HG03097 (cell line): Measurements from ENCODE around the gene DGKB.

Experiments
- ATAC-seq: cut with Tn5 transposase; IDR thresholded peaks from one replicate; pipeline ENCODE4 v1.9.1; 2021; ENCODE audit not compliant: unreplicated experiment, low FRiP score

Gene DGKB

DNA sequence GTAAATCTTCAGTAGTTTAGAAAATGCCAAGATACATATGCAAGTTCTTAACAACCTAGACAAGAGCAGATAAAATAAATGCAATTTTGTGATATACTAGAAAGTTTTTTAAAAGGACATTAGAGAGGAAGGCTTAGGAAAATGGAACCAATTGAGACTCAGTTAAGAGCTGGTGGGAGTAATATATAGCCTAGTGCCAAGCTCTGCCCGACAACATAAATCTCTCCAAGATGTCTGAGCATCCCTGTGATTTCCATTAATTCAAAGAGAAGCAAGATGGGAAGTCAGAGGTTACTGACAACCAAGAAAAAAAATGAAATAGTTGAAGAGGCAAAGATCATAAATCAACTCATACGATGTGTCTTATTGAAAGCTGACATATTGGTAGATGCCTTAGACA lies 74.5 kb downstream of the DGKB start:
- ATAC-seq, result no peak

DNA sequence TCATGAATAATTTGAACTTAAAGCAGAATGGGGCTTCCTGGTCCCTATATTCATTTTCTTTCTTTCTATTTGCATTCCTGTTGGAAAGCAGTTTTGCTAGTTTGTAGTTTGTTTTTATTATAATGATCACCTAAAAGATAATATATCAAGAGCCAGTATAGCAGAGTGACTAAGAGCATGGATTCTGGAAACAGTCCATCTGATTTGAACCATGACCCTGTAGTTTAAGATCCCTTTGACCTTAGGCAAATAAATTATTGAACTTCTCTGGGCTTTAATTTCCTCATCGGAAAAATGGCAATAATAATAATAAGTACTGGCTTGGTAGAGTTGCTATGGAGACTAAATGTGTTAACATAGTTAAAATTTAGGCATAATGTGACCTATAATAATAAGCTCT lies 76.1 kb downstream of the DGKB start:
- no peak for ATAC-seq

DNA sequence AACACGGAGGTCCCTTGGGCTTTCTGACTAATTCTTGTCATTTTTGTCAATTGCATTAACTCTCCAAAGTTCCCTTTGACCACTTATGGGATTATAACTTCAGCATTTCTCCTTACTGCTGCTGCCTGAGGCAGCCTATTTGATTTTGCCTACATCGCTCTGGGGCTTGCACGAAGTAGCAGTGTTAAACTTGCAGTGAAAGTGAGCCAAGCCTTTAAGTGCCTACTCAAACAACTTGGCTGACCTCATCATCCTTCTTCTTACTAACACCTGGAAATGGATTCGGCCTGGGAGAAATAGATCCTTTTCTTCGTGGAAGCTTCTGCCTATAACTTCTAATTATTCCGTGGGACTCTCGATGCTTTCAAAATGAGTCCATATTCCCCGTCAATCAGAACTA lies 76.6 kb downstream of the DGKB start:
- no peak for ATAC-seq

DNA sequence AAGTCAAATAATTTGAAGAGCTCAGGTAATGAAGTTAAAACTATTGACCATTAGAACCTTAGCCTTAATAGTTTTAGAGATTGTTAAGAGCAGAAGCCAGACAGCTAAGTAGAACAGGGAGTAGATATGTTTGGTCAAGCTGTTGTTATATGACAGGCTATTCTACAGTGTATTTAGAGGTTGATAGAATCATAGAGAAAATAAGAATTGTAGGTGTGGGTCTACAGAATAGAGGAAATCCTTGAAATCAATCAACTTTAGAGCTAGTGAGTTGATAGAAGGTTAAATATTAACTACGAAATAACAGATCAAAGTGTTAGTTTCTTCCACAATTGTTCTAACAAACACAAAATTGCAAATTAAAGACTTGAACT lies 80.1 kb downstream of the DGKB start:
- ATAC-seq, result no peak

DNA sequence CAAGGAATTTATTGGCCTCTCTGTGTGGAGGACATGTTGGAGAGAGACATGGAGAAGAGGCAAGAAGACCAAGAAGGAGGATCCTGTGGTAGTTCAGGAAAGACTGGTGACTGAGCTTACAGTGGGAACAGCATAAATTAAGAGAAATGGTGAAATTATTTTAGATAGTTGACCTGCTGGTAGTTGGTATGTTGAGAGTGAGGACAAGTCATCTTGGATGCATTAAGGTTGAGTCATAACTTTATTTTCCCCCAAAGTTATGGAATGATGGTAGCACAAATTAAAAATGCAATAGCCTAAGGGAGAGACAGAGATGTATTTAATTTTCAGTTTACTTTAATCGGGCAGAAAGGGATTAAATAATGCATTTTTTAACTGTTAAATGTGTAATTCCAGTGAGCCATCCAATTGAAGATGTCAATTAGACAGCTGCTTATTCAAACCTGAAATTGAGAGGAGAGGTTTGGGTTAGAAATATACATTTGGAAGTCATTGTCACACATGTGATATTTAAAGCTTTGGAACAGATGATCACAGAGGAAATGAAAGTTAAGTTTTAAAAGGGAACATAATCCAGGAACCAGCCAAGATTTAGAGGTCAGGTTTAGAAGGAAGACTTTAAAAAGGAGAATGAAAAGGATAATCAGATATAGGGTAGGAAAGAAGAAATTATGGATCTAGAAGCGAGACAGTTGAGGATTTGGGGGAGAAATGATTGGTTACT lies 80.6 kb downstream of the DGKB start:
- no peak for ATAC-seq

DNA sequence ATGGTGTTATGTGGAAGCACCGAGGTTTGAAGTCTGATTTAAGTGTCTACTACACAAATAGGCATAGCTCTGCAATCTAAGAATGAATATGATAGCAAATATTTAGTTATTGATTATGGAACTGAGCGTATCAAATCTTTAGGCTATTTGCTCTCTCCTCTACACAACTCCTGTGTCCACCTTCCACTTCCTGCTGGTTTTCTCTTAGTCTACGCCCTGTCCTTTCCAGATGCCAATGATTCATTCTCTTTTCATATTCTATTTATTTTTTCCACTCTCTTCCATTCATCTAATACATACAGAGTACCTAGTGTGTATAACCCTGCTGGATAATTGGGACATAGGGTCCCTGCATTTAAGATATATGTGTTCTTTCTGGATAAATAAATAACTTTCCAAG lies 83.7 kb downstream of the DGKB start:
- no peak for ATAC-seq

DNA sequence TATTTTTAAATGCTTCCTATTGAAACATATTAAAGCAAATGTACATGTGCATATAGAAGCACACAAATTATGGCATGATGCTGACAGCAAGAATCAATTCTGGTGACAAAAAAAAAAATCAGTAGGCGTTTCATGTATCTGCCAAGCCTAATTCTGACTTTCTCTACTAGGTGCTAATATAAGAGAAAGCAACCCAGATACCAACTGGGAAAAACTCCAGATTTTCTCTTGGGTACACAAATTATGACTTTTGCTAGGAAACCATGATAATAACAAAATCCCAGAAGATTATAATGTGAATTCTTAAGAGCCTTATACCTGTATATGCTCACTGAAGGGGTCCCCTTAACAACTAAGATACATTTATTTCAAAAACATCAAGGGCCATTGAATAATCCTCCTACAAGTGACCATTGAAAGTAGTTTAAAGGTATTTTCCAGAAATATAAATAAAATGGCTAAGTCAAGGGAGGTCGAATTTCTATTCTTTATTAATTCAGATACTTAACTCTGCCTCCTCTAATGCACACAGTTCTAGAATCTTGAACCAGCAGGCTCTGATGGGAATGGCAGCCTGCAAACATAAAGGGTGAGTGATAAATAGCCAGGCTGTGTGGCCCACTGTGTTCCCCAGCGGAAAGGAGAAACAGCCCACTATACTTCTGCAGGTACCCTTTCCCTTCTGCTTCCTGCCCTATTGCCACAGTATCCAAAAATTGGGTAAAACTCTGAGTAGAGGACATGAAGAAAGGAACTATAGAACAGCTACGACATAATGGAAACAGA lies 84.5 kb downstream of the DGKB start:
- no peak for ATAC-seq

DNA sequence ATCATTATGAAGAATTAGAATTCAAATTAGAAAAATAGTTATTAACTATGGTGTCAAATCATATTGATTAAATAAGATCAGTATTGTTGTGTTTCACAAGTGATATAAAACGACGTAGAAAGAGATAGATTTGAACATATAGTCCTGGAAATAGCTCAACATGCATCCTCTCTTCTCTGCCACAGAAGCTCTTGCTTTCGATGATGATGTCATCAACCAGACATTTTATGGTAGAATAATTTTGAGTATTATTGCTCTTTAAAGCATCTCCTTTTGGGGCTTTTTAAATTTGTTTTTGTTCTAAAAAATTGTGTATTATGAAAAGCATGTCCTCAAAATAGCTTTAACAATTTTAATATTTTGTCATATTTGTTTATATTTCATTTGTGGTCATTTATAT lies 95.0 kb downstream of the DGKB start:
- ATAC-seq, result no peak

DNA sequence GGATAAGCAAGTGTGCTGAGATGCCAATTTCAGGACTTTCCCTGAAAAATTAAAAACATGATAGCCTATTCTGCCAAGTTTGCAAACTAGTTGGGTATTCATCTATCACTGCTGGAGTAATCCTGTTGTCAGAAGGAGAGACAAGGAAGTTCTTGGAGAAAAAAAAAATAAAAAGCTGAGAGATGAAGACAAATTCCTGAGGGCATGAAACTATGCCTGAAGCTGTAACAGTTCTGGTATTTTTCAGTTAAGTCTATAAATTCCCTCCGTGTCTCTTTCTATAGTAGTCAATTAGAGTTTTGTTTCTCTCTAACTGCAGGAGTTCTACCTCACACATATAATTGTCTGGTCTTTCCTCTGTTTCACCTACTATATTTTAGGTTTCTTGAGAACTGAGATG lies 95.7 kb downstream of the DGKB start:
- no peak for ATAC-seq

DNA sequence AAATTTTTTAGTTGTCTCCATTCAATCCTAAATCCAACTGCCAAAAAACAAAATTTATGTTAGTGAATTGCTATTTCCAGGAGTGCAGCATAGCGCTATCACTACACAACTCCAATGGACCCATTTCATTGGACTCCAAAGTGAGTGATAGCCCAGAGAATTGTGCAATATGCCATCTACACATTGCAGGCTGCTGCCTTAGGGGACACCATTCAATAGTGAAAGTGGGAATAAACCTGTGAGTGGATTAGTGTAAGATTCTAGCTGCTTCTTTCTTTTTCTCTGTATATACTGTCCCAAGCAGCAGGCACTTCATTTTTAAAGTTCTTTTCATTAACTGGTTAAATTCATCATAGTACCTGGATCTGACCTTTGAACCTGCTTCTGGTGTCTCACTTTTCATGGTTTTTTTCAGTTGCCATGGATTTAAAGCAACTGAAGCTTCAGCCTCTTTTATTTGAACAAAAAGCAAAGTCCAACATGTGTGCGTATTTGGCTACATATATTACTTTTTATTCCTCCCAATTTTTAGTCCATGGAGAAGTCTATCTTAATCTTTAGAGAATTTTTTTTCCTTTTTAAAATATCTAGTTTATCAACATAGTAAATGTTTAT lies 97.3 kb downstream of the DGKB start:
- ATAC-seq, result no peak

DNA sequence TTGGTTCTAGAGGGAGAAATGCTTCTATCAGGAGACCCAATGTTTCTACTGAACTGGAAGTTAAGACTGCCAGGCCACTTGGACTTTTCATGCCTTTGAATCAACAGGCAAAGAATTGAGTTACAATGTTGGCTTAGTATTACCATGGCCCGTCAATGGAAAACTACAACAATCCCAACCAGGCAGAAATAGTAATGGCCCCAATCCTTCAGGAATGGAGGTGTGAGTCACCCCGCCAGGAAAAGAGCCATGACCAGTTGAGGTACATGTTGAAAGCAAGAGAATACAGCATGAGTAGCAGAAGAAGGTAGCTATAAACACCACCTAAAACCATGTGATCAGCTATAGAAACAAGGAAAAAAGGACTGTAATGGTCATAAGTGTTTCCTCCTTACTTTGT lies 101.9 kb downstream of the DGKB start:
- ATAC-seq, result no peak

DNA sequence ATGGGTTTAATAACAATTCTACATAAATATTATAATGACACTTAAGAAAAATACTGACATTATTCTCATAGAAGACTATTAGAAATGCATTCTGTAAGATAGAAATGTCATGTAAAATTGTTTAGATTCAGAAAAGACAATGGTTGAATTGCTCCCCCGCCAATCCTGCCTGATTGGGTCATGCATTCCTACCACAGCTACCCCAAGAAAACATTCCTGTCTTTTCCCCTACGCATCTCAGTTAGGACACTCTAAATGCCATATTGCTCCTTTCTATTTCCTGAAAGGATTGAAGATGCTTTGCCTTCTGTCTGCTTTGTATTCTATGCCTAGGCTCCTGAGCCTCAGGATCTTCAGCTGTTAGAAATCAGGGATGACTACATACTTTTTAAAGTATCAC lies 109.4 kb downstream of the DGKB start:
- no peak for ATAC-seq

DNA sequence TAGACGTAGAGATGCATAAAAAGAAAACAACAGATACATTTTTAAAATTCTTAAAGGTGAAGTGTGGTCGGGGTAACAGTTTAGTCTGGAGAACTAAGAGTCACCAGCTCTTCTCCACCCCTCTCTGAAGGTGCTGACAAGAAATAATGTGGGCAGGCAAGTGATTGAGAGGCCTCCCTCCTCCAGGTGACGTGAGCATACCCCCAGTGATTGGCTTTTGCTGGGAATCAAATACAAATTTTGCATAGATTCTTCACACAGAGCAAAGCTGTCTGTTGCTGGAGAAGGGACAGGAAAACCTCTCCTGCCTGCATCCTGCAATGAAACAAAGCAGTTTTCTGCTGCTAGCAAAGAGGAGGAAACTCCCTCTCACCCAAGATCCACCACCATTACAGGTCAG lies 115.0 kb downstream of the DGKB start:
- no peak for ATAC-seq

DNA sequence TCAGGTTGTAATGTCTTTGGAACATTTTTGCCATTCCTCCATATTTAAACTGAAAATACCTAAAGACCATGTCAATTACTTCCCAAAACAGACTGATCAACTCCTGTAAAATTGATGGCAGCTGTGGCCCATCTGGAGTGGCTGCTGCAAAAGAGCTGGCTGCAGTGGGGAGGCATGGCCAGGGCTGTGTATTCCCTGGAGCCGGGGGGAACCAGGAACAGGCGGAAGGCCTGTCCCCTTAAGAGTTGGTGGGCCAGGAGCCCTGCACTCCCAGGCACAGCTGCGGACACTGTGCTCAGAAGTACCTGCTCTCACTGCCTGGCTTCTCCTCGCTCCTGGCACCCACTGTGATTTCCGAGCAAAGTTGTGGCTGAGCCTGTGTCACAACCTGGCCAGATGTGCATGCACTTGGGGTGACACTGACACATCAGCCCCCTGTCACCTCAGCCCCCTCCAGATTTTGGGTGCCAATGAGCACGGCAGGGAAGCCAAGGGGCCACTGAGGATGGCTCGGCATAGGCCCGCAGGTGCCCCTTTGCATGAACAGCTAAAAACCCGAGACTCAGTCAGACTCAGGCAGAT lies 116.1 kb downstream of the DGKB start:
- no peak for ATAC-seq

DNA sequence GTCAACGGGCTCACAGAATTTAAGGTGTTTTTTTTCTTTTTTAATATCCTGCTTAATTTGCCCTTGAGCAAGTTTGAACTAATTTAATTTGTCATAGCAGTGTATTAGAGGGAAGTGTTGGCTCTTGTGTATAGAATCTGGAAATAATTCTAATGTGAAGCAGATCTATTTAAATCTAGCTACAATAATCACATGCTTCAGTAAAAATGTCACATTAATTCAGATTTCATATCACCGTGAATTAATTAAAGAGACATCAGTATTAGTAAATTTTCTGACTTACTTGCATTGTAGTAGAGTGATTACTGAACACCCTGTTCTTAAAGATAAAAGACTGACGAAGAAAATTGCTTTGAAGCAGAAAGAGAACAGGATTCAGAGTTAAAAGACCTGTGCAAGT lies 124.7 kb downstream of the DGKB start:
- ATAC-seq, result no peak

DNA sequence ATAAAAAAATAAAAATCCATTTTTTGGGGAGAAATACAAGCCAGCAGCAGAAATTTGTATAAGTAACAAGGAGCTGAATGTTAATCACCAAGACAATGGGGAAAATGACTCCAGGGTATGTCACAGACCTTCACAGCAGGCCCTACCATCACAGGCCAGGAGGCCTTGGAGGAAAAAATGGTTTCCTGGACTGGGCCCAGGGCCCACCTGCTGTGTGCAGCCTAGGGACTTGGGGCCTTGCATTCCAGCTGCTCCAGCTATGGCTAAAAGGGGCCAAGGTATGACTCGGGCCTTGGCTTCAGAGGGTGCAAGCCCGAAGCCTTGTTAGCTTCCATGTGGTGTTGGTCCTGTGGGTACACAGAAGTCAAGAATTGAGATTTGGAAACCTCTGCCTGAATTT lies 126.3 kb downstream of the DGKB start:
- no peak for ATAC-seq

DNA sequence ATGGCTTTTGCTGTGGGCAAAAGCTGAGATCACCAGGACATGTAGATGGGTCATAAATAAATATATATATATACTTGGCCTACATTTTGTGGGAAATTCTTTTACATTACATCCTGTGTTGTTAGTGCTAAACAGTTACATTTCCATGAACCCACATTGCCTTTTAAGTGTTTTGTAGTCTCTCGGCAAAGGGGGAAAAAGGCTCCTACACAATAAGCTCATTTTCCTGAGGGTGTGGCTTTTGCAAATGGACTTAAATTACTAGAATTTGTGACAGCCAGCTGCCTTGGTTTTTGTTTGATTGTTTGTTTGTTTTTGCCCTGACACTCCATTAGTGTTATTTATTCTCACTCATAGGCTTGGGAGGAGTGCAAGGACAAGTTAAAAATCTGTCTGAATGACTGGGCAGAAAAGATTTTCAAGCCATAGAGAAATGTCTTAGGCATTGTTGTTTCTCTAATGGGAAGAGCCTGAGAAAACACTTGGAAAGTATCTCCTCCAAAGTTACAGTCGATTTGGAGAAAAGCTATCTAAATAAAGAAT lies 128.8 kb downstream of the DGKB start:
- ATAC-seq, result no peak

DNA sequence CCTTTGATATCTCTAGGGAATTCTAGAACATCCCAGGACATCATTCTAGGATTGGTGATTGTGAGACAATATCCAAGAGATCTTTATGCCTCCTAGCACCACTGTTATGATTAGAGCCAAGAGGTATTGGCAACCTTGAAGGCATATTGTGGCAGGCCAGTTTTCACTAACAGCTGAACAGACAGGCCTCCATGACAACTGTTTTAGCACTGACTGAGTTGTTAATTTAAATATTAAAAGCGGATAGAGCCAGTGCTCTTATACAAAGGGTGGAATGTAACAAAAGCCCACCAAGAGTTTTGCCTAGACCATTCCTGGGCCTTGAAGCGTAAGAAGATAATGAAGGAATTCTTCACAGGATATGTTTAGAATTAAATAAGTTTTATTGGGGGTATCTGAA lies 131.9 kb downstream of the DGKB start:
- no peak for ATAC-seq

DNA sequence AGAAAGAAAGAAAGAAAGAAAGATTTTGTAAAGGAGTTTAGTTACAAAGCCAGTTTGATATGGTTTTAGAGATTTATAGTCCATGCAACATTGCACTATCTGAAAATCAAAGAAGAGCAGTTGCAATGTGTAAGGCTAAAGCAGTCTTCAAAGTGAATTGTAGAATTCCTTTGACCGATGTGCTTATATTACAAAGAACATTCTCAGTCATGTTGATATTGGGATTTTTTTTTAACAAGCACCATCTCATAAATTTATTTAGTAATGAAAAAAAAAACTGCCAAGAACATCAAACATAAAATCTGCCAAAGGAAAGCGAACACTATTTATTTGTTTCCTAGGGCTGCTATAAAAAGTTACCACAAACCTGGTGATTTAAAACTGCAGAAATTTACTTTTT lies 133.3 kb downstream of the DGKB start:
- no peak for ATAC-seq

DNA sequence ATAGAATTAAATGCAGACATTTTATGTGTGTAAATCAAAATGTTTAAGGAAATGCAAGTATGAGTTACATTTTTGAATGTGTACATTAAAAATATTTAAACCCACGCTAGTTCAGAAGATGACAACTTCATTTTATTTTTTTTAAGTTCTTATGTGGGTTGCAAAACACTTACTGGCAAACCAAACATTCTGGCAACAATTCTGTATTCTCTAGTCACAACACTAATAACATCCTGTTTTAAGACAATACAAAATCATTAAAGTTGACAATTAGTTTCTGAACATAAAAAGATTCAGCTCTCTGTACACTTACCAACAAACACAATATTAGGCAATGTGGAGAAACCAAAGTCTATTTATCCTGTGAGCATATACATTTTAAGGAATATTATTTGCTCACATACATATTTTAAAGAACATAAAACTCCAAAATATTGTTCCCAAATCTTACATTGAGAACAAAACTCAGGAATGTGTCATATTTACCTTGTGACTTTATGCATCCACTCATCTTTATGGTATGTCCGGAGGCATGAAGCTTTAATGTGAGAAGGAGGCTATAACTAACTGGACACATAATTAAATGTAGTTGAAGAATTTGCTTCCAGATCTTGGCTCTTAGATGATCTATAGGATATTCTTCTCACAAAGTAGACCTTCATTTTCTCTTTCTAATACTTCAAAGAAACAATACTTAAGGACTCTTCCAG lies 134.7 kb downstream of the DGKB start:
- ATAC-seq, result no peak

DNA sequence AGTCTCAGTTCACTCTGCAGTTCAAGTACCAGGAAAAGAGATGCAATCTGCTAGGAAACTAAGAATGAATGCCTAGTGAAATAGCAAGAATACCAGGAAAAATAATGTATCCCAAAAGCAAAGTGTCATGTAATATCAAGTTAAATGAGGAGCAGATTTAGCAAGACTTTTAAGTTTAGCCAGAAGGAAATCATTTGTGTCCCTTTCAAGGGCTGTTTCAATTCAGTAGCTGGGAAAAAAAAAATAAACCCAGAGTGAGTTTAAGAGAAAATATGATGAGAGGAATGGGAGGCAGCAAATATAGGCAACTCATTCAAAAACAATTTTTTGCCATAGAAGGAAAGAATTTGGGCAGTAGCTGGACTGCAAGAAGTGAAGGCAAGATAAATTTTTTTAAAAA lies 135.8 kb downstream of the DGKB start:
- no peak for ATAC-seq
